ENCODE data around the gene CHERP.

DNA sequence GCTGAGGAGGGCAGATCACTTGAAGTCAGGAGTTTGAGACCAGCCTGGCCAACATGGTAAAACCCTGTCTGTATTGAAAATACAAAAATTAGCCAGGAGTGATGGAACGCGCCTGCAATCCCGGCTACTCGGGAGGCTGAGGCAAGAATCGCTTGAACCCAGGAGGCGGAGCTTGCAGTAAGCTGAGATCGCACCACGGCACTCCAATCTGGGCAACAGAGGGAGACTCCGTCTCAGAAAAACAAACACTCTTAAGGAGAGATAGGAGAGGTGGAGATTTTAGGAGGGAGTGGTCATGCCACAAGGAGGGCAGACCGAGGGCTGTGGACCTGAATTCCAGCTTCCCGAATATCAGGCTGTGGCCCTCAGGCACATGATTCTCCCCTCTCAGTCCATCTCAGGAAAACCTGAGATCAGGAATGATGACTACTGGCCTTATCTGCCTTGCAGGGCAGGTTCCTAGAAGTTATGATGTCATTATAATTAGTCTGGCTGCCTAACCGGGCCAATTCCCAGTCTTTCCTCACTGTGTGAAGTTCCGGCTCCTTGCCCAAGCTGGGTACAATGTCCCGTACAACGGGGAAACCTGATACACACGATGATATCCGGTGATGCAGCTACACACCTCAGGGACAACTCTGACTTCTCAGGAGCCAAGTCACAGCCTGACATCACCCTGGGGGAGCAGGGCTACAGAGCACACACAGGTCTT lies 27.5 kb upstream of the CHERP start:
- TF ChIP-seq, protein P1, sequence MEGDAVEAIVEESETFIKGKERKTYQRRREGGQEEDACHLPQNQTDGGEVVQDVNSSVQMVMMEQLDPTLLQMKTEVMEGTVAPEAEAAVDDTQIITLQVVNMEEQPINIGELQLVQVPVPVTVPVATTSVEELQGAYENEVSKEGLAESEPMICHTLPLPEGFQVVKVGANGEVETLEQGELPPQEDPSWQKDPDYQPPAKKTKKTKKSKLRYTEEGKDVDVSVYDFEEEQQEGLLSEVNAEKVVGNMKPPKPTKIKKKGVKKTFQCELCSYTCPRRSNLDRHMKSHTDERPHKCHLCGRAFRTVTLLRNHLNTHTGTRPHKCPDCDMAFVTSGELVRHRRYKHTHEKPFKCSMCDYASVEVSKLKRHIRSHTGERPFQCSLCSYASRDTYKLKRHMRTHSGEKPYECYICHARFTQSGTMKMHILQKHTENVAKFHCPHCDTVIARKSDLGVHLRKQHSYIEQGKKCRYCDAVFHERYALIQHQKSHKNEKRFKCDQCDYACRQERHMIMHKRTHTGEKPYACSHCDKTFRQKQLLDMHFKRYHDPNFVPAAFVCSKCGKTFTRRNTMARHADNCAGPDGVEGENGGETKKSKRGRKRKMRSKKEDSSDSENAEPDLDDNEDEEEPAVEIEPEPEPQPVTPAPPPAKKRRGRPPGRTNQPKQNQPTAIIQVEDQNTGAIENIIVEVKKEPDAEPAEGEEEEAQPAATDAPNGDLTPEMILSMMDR (conservative IDR thresholded peaks at IDR 0.05; ENCODE audit: low read depth, low read length): no peak
- TF ChIP-seq POLR2A (IDR thresholded peaks at IDR 0.05; ENCODE audit: low read depth, low read length) (no peak), RAD21 (IDR thresholded peaks at IDR 0.05; ENCODE audit: low read length) (no peak), MXI1 (IDR thresholded peaks at IDR 0.05; ENCODE audit: borderline replicate concordance, low read depth, low read length) (no peak), SMC3 (IDR thresholded peaks at IDR 0.05; ENCODE audit: low read depth, low read length) (no peak), MAFK (IDR thresholded peaks at IDR 0.05; ENCODE audit: low read depth, low read length) (no peak), BHLHE40 (IDR thresholded peaks at IDR 0.05; ENCODE audit: low read depth, low read length) (no peak), MAZ (IDR thresholded peaks at IDR 0.05; ENCODE audit: borderline replicate concordance, low read depth, low read length) (no peak), FOS (IDR thresholded peaks at IDR 0.05; ENCODE audit: low read depth, low read length) (no peak)
- TF ChIP-seq, protein P2, sequence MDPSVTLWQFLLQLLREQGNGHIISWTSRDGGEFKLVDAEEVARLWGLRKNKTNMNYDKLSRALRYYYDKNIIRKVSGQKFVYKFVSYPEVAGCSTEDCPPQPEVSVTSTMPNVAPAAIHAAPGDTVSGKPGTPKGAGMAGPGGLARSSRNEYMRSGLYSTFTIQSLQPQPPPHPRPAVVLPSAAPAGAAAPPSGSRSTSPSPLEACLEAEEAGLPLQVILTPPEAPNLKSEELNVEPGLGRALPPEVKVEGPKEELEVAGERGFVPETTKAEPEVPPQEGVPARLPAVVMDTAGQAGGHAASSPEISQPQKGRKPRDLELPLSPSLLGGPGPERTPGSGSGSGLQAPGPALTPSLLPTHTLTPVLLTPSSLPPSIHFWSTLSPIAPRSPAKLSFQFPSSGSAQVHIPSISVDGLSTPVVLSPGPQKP (IDR thresholded peaks at IDR 0.05; ENCODE audit: borderline replicate concordance, low read depth, low read length): no peak
- TF ChIP-seq, protein P3, sequence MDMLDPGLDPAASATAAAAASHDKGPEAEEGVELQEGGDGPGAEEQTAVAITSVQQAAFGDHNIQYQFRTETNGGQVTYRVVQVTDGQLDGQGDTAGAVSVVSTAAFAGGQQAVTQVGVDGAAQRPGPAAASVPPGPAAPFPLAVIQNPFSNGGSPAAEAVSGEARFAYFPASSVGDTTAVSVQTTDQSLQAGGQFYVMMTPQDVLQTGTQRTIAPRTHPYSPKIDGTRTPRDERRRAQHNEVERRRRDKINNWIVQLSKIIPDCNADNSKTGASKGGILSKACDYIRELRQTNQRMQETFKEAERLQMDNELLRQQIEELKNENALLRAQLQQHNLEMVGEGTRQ (IDR thresholded peaks at IDR 0.05; ENCODE audit: low read depth, low read length): no peak
